Neuronal stem cell (in vitro differentiated cells): Measurements from ENCODE around the gene SLAMF7.

Experiments used
- DNase-seq: peaks from one replicate; pipeline ENCODE4 v3.0.0-alpha.2; 2013; ENCODE audit warnings: low spot score
- H2AFZ ChIP-seq: one replicate; pipeline ENCODE4 v1.6.1; 2013; ENCODE audit warnings: mild to moderate bottlenecking, low read length, inconsistent platforms
- H2AK5ac ChIP-seq: 2 replicates; pipeline ENCODE4 v1.6.1; 2013; ENCODE audit warnings: low read depth, mild to moderate bottlenecking, inconsistent platforms, low read length, moderate library complexity, mixed read lengths
- H2BK120ac ChIP-seq: 2 replicates; pipeline ENCODE4 v1.6.1; 2013; ENCODE audit warnings: low read depth, mild to moderate bottlenecking, inconsistent platforms, low read length, moderate library complexity, mixed read lengths
- H2BK12ac ChIP-seq: one replicate; pipeline ENCODE4 v1.6.1; 2013; ENCODE audit warnings: low read length, inconsistent platforms
- H2BK15ac ChIP-seq: 2 replicates; pipeline ENCODE4 v1.6.1; 2013; ENCODE audit warnings: mild to moderate bottlenecking, low read length, inconsistent platforms, mixed read lengths
- H2BK5ac ChIP-seq: one replicate; pipeline ENCODE4 v1.6.1; 2013; ENCODE audit warnings: inconsistent platforms, mild to moderate bottlenecking, low read length, moderate library complexity
- H3K14ac ChIP-seq: one replicate; pipeline ENCODE4 v1.6.1; 2013; ENCODE audit warnings: low read length, inconsistent platforms
- H3K18ac ChIP-seq: 2 replicates; pipeline ENCODE4 v1.6.1; 2013; ENCODE audit warnings: low read length, inconsistent platforms
- H3K23ac ChIP-seq: 2 replicates; pipeline ENCODE4 v1.6.1; 2013; ENCODE audit warnings: low read depth, mild to moderate bottlenecking, mixed read lengths, low read length, inconsistent platforms; ENCODE audit not compliant: poor library complexity
- H3K27ac ChIP-seq: replicated peaks from 3 replicates; pipeline ENCODE4 v1.5.1; 2013; ENCODE audit warnings: low read length, inconsistent platforms
- H3K27me3 ChIP-seq, 3 experiments: 2 replicates each; pipeline ENCODE4 v1.6.1; 2013; ENCODE audit warnings: low read length in 3 of 3, mild to moderate bottlenecking in 2 of 3, inconsistent platforms in 1 of 3, low read depth in 1 of 3, mixed read lengths in 1 of 3, moderate library complexity in 1 of 3; ENCODE audit not compliant: control insufficient read depth in 3 of 3, insufficient read depth in 3 of 3
- H3K36me3 ChIP-seq, 2 donors: replicated peaks in 1 of 2; 2 replicates each; pipeline ENCODE4 v1.6.1; 2013; ENCODE audit warnings: low read length in 2 of 2; ENCODE audit not compliant: control insufficient read depth in 2 of 2, insufficient read depth in 2 of 2
- H3K4ac ChIP-seq: 2 replicates; pipeline ENCODE4 v1.6.1; 2013; ENCODE audit warnings: inconsistent platforms, mild to moderate bottlenecking, low read length, moderate library complexity
- H3K4me1 ChIP-seq, 2 donors: 1 replicate in 1 of 2; 2 replicates in 1 of 2; pipeline ENCODE4 v1.6.1; 2013; ENCODE audit warnings: low read length in 2 of 2, low read depth in 1 of 2; ENCODE audit not compliant: control insufficient read depth in 2 of 2, insufficient read depth in 1 of 2
- H3K4me2 ChIP-seq: one replicate; pipeline ENCODE4 v1.6.1; 2013; ENCODE audit warnings: mild to moderate bottlenecking, low read length, inconsistent platforms; ENCODE audit not compliant: insufficient read depth, poor library complexity, severe bottlenecking
- H3K4me3 ChIP-seq, 2 donors: 2 replicates each; pipeline ENCODE4 v1.5.1; 2013; ENCODE audit warnings: low read length in 2 of 2, mild to moderate bottlenecking in 2 of 2, inconsistent platforms in 1 of 2, moderate library complexity in 1 of 2
- H3K79me1 ChIP-seq: one replicate; pipeline ENCODE4 v1.6.1; 2013; ENCODE audit warnings: low read depth, mild to moderate bottlenecking, inconsistent platforms, low read length, moderate library complexity
- H3K9ac ChIP-seq: one replicate; pipeline ENCODE4 v1.6.1; 2013; ENCODE audit warnings: mild to moderate bottlenecking, low read depth, low read length, inconsistent platforms; ENCODE audit not compliant: poor library complexity
- H3K9me3 ChIP-seq, 2 donors: replicated peaks in 1 of 2; 2 replicates each; pipeline versions ENCODE3 to v1.6.1; 2013; ENCODE audit warnings: low read length in 2 of 2, mild to moderate bottlenecking in 2 of 2, inconsistent platforms in 1 of 2, low read depth in 1 of 2, mixed read lengths in 1 of 2, moderate library complexity in 1 of 2; ENCODE audit not compliant: control insufficient read depth in 2 of 2, insufficient read depth in 1 of 2
- H4K8ac ChIP-seq: one replicate; pipeline ENCODE4 v1.6.1; 2013; ENCODE audit warnings: low read depth, mild to moderate bottlenecking, inconsistent platforms, low read length, moderate library complexity
- H4K91ac ChIP-seq: one replicate; pipeline ENCODE4 v1.6.1; 2013; ENCODE audit warnings: low read length, low read depth, mild to moderate bottlenecking, inconsistent platforms; ENCODE audit not compliant: poor library complexity
- WGBS, 2 donors: extraction: QIAGEN DNeasy Blood & Tissue Kit; methylation state at CpG; one replicate each; pipeline ENCODE4 v1.1.7; 2013; ENCODE audit warnings: missing lambda C conversion rate in 2 of 2, mixed read lengths in 1 of 2; ENCODE audit not compliant: insufficient read length in 2 of 2, insufficient replicate concordance in 1 of 2; ENCODE audit errors: extremely low coverage in 2 of 2; 5-methylcytosine and 5-hydroxymethylcytosine counted together

SLAMF7 gene

GRCh38 chr1:160753594-160753993 is 14.5 kb downstream of the SLAMF7 start:
- Histone ChIP-seq H3K4me2 (no peak overlapping the region), H2AK5ac (no peak overlapping the region), H3K9me3 (no peaks in the 10 kb centered on the region), H3K4me3 (no peak overlapping the region), H3K14ac (no peak overlapping the region), H2BK15ac (no peak overlapping the region), H4K91ac (no peak overlapping the region), H3K27ac (no peak overlapping the region), H4K8ac (no peak overlapping the region), H3K79me1 (no peaks in the 10 kb centered on the region), H3K18ac (no peak overlapping the region), H3K4me1 (no peaks in the 10 kb centered on the region), H2BK5ac (no peak overlapping the region), H3K23ac (no peak overlapping the region), H2AFZ (no peak overlapping the region), H3K9ac (no peak overlapping the region), H2BK12ac (no peak overlapping the region), H3K36me3 (no peaks in the 10 kb centered on the region), H3K4ac (no peak overlapping the region), H3K27me3 (no peaks in the 10 kb centered on the region), H2BK120ac (no peak overlapping the region)
- DNase-seq, result no peak

- Histone ChIP-seq H3K14ac (no peak overlapping the region), H3K4ac (no peak overlapping the region), H3K27me3 (no peaks in the 10 kb centered on the region), H3K36me3 (no peaks in the 10 kb centered on the region), H2AFZ (no peak overlapping the region), H2BK15ac (no peak overlapping the region), H3K79me1 (no peaks in the 10 kb centered on the region), H3K4me2 (no peak overlapping the region), H3K9ac (no peak overlapping the region), H3K9me3 (no peaks in the 10 kb centered on the region), H4K8ac (no peak overlapping the region), H2BK12ac (no peak overlapping the region), H2BK120ac (no peak overlapping the region), H3K4me1 (no peaks in the 10 kb centered on the region), H3K27ac (no peak overlapping the region), H3K23ac (no peak overlapping the region), H4K91ac (no peak overlapping the region), H3K4me3 (no peak overlapping the region), H3K18ac (no peak overlapping the region), H2AK5ac (no peak overlapping the region), H2BK5ac (no peak overlapping the region)
- no CpG with 5 or more reads among the region's 2 CpGs for WGBS, 2 donors
- no peak for DNase-seq
Observed at GRCh38 chr1:160755461-160755860, 16.4 kb downstream of the SLAMF7 start.

GRCh38 chr1:160755911-160756848 is 17.1 kb downstream of the SLAMF7 start:
- H4K8ac ChIP-seq, result no peak overlapping the region
- no peaks in the 10 kb centered on the region for H3K9me3 ChIP-seq
- H2BK120ac ChIP-seq, result no peak overlapping the region
- H2BK12ac ChIP-seq, result no peak overlapping the region
- H3K18ac ChIP-seq, result no peak overlapping the region
- H4K91ac ChIP-seq, result no peak overlapping the region
- H3K23ac ChIP-seq, result no peak overlapping the region
- no peak overlapping the region for H2BK15ac ChIP-seq
- no peak overlapping the region for H3K9ac ChIP-seq
- H2BK5ac ChIP-seq, result no peak overlapping the region
- no peak for DNase-seq
- H2AK5ac ChIP-seq, result no peak overlapping the region
- no peaks in the 10 kb centered on the region for H3K36me3 ChIP-seq
- H2AFZ ChIP-seq, result no peak overlapping the region
- no peak overlapping the region for H3K14ac ChIP-seq
- H3K79me1 ChIP-seq, result no peaks in the 10 kb centered on the region
- WGBS, 2 donors, result no CpG with 5 or more reads among the region's 5 CpGs
- H3K4me1 ChIP-seq, result no peaks in the 10 kb centered on the region
- H3K27me3 ChIP-seq, result no peaks in the 10 kb centered on the region
- no peak overlapping the region for H3K4ac ChIP-seq
- no peak overlapping the region for H3K4me2 ChIP-seq
- H3K27ac ChIP-seq, result no peak overlapping the region
- H3K4me3 ChIP-seq, result no peak overlapping the region

GRCh38 chr1:160756849-160757201 is 17.8 kb downstream of the SLAMF7 start:
- Histone ChIP-seq H2AK5ac (no peak overlapping the region), H3K9ac (no peak overlapping the region), H3K27ac (no peak overlapping the region), H3K4ac (no peak overlapping the region), H3K14ac (no peak overlapping the region), H3K79me1 (no peaks in the 10 kb centered on the region), H3K23ac (no peak overlapping the region), H2BK12ac (no peak overlapping the region), H2AFZ (no peak overlapping the region), H3K4me2 (no peak overlapping the region), H3K4me1 (no peaks in the 10 kb centered on the region), H2BK5ac (no peak overlapping the region), H3K18ac (no peak overlapping the region), H2BK120ac (no peak overlapping the region), H2BK15ac (no peak overlapping the region), H3K36me3 (no peaks in the 10 kb centered on the region), H4K8ac (no peak overlapping the region), H3K4me3 (no peak overlapping the region), H4K91ac (no peak overlapping the region), H3K9me3 (no peaks in the 10 kb centered on the region), H3K27me3 (no peaks in the 10 kb centered on the region)
- no peak for DNase-seq
- WGBS, 2 donors, result no CpG with 5 or more reads among the region's 2 CpGs
